ENCODE measurements around the gene RAX2.

DNA sequence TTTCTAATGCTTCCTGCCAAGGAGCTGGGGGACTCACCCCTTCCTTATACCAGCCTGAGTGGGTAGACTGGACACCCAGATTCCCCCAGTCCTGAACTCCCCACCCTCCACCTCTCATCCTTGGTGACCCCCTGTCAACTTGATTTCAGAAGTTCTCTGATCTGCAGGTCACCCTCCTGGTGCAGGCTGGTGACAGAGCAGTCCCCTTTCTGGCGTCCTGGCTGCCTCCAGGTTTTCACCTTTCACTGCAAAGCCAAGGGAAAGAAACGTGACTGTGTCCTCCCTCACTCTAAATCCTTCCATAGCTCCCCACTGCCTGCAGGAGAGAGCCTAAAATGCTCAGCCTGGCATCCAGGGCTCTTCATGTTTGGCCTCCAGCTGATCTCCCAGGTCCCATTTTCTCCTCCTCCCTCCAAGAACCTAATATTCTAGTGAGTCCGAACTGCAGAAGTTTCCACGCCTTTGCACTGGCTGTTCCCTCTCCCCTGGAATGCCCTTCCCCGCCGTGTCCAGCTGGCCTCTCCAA, 18.2 kb upstream of the RAX2 start:
- TF ChIP-seq GATA2 (IDR thresholded peaks at IDR 0.05; ENCODE audit: low read depth, low read length) (no peak), GATA3 (IDR thresholded peaks at IDR 0.05; ENCODE audit: low read depth, low read length) (no peak)

Data from SH-SY5Y (cell line).